Vagina (tissue), 2 donors: ENCODE results near the gene CD63. TPM values are rescaled to one million over a fixed set of nuclear protein-coding genes. Genes with fewer than 3 reads are reported as not detected.
A peak's percentile ranks its signal among the peaks of the same experiment; 100 is the strongest.

Source experiments
- DNase-seq, 2 donors: peaks; one replicate each; pipeline ENCODE4 v3.0.0-alpha.2; 2017; ENCODE audit errors: extremely low spot score in 2 of 2
- H3K27ac ChIP-seq: fragments of 200-600 bp; sonication (generic); one replicate; pipeline ENCODE4 v1.5.1; 2019
- H3K27me3 ChIP-seq: fragments of 200-600 bp; sonication (generic); one replicate; pipeline ENCODE4 v1.5.1; 2019
- H3K36me3 ChIP-seq, 2 donors: fragments of 200-600 bp; sonication (generic); one replicate each; pipeline ENCODE4 v1.5.1; 2017 to 2019
- H3K4me1 ChIP-seq: fragments of 200-600 bp; sonication (generic); one replicate; pipeline ENCODE4 v1.5.1; 2019
- H3K4me3 ChIP-seq, 2 donors: fragments of 200-600 bp; sonication (generic); 1 replicate in 1 of 2; 2 replicates in 1 of 2; pipeline ENCODE4 v1.5.1; 2016 to 2019
- H3K9me3 ChIP-seq: fragments of 200-600 bp; sonication (generic); one replicate; pipeline ENCODE4 v1.5.1; 2019
- CTCF ChIP-seq, 3 experiments: fragments of 450-650 bp in 2 of 3; fragments of 200-600 bp in 1 of 3; sonication (generic) in 1 of 3; IDR thresholded peaks; one replicate each; pipeline ENCODE4 v1.5.1; 2017 to 2019; ENCODE audit warnings: antibody characterized with exemption in 3 of 3, mild to moderate bottlenecking in 2 of 3, moderate library complexity in 2 of 3
- POLR2A ChIP-seq, 2 donors: fragments of 450-650 bp; IDR thresholded peaks; one replicate each; pipeline ENCODE4 v1.6.1; 2017; ENCODE audit warnings: antibody characterized with exemption in 2 of 2, mild to moderate bottlenecking in 2 of 2, moderate library complexity in 2 of 2
- POLR2AphosphoS5 ChIP-seq, 2 donors: sonication (generic); formaldehyde crosslinking; IDR thresholded peaks; one replicate each; pipeline ENCODE4 v1.9.0; 2017; ENCODE audit warnings: antibody characterized with exemption in 2 of 2, mild to moderate bottlenecking in 2 of 2, low read depth in 1 of 2; ENCODE audit not compliant: insufficient read depth in 1 of 2
- intact Hi-C: fragments of 100-400 bp; cut with DNase I; formaldehyde crosslinking; loops from one replicate; pipeline ENCODE4 v1.15.1; 2023
- total RNA-seq: library from RNA; depleted of rRNA; stranded (reverse); fragments of >200 nt; gene quantifications from one replicate; pipeline ENCODE4 v1.2.3, GENCODE V29; 2016

CD63 gene
- total RNA-seq, 1 donor from 2014 or later, result 568 TPM

GRCh38 chr12:55732288-55732687 is 3.5 kb upstream of the CD63 start:
- no peaks in the 10 kb centered on the region for H3K9me3 ChIP-seq
- intact Hi-C loops, result no loop called here
- no peak overlapping the region for H3K4me3 ChIP-seq
- H3K27ac ChIP-seq, result no peak overlapping the region
- no peaks in the 10 kb centered on the region for H3K36me3 ChIP-seq
- DNase-seq, result no peak
- TF ChIP-seq CTCF (IDR thresholded peaks at IDR 0.05), result no peak
- TF ChIP-seq POLR2A (IDR thresholded peaks at IDR 0.05), result no peak
- TF ChIP-seq POLR2AphosphoS5 (IDR thresholded peaks at IDR 0.05; ENCODE audit: insufficient read depth in 1 of 2, low read depth in 1 of 2), result no peak
- no peaks in the 10 kb centered on the region for H3K27me3 ChIP-seq
- peaks cover 30% of the 10 kb centered on the region for H3K4me1 ChIP-seq

- Histone ChIP-seq H3K36me3 (peaks cover 0 to 11% of the 10 kb centered on the region in 2 donors), H3K4me1 (peaks cover 43% of the 10 kb centered on the region), H3K27me3 (no peaks in the 10 kb centered on the region), H3K27ac (peak overlapping the region; percentile 100), H3K9me3 (no peaks in the 10 kb centered on the region), H3K4me3 (peak overlapping the region; percentile 67 to 81)
- peak in 1 of 2 donors; percentile 54 for TF ChIP-seq POLR2AphosphoS5 (IDR thresholded peaks at IDR 0.05; ENCODE audit: insufficient read depth in 1 of 2, low read depth in 1 of 2)
- TF ChIP-seq CTCF (IDR thresholded peaks at IDR 0.05), result no peak
- DNase-seq, result peak in 1 of 2 donors; percentile 97
- intact Hi-C loops, result loop anchor here (5.0 kb wide), 1 partner anchor 202 kb away; the partner anchor contains the start of gene DGKA
Observed at GRCh38 chr12:55729819-55730818, 1.3 kb upstream of the CD63 start.

GRCh38 chr12:55728186-55728938 is 447 bp downstream of the CD63 start:
- Histone ChIP-seq H3K36me3 (peaks cover 0 to 24% of the 10 kb centered on the region in 2 donors), H3K4me1 (peaks cover 46% of the 10 kb centered on the region), H3K27me3 (no peaks in the 10 kb centered on the region), H3K9me3 (no peaks in the 10 kb centered on the region), H3K27ac (peak overlapping the region; percentile 100), H3K4me3 (peak overlapping the region; percentile 67 to 81)
- DNase-seq, result no peak
- intact Hi-C loops, result loop anchor here (5.0 kb wide), 1 partner anchor 204 kb away; the partner anchor contains the start of gene DGKA
- TF ChIP-seq POLR2A (IDR thresholded peaks at IDR 0.05) (no peak), CTCF (IDR thresholded peaks at IDR 0.05) (peak in 1 of 3 experiments; percentile 22), POLR2AphosphoS5 (IDR thresholded peaks at IDR 0.05; ENCODE audit: insufficient read depth in 1 of 2, low read depth in 1 of 2) (peak in 1 of 2 donors; percentile 72)

GRCh38 chr12:55727643-55728185 is 1.1 kb downstream of the CD63 start:
- DNase-seq, result no peak
- H3K4me1 ChIP-seq, result peaks cover 46% of the 10 kb centered on the region

More at GRCh38 chr12:55727643-55728185, 1.1 kb downstream of the CD63 start:
- peaks cover 0 to 24% of the 10 kb centered on the region in 2 donors for H3K36me3 ChIP-seq
- no peaks in the 10 kb centered on the region for H3K27me3 ChIP-seq
- intact Hi-C loops, result loop anchor here (5.0 kb wide), 1 partner anchor 205 kb away; the partner anchor contains the start of gene DGKA
- peak overlapping the region; percentile 100 for H3K27ac ChIP-seq
- peak overlapping the region; percentile 67 to 81 for H3K4me3 ChIP-seq
- no peaks in the 10 kb centered on the region for H3K9me3 ChIP-seq
- TF ChIP-seq CTCF (IDR thresholded peaks at IDR 0.05), result no peak
- TF ChIP-seq POLR2AphosphoS5 (IDR thresholded peaks at IDR 0.05; ENCODE audit: insufficient read depth in 1 of 2, low read depth in 1 of 2), result no peak
- no peak for TF ChIP-seq POLR2A (IDR thresholded peaks at IDR 0.05)
